AG10803 (cell line): ENCODE results near the gene STPG1.

Experiments
- DNase-seq: peaks from one replicate; pipeline ENCODE4 v3.0.0; 2010; ENCODE audit warnings: low read depth
- H3K4me3 ChIP-seq: 2 replicates; pipeline ENCODE4 v1.5.1; 2011; ENCODE audit warnings: mild to moderate bottlenecking, low read length, control low read depth
- CTCF ChIP-seq: conservative IDR thresholded peaks from 2 replicates; pipeline ENCODE4 v1.5.1; 2011; ENCODE audit warnings: mild to moderate bottlenecking, low read length, control low read depth, inconsistent platforms

Gene STPG1

DNA sequence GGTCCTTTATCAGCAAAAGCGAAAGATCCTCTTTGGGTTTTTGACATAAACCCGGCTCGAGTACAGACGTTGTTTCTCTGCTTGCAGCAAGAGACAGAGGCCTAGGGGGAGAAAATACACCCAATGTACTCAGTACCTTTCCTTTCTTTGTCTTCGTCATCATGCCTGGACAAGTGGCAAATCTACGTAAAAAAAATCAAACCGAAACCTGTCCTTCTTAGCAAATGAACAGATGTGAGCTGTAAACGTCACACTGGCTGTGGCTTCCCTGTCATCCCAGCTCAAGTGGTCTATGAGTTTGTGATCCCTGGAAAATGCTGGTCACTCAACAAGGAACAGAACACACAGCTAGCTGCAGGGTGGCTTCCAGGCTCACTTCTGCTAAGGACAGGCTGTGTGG lies 39.9 kb downstream of the STPG1 start:
- H3K4me3 ChIP-seq, result no peak overlapping the region
- no peak for TF ChIP-seq CTCF
- no peak for DNase-seq

DNA sequence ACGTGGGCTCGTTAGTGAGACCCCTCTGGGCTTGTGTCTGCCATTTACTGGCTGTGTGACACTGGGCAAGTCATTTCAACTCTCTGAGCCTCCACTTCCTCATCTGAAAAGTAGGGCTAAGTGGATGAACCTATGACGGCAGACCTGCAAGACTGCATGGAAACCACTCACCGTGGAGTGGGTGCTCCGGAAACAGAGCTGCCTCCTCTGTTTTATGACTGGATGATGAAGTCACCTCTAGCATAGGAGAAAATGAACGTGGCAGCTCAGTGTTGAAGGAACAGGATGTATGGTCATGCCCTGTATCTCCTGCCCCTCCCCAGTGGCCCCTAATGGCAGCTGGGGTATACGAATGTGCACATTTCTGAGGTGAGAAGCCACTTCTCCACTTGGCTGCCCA lies 40.5 kb downstream of the STPG1 start:
- no peak for TF ChIP-seq CTCF
- H3K4me3 ChIP-seq, result no peak overlapping the region
- no peak for DNase-seq

DNA sequence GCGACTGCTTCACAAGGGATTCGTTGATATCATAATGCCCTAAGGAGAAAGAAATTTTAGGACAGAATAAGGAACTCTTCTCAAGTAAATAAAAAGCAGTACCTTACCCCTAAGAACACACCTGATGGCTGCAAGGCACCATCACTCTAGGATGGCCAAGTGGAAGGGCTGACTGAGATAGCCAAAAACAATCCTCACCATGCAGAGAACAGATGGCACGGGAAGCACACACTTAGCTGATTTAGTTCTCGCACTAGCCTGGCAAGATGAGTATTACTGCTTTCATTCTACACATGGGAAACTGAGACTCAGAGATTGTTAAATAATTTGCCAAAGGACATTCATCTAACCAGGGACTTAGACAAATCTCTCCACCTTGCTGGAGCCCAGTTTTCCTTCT lies 43.8 kb downstream of the STPG1 start:
- no peak for DNase-seq
- no peak for TF ChIP-seq CTCF
- H3K4me3 ChIP-seq, result no peak overlapping the region

- no peak overlapping the region for H3K4me3 ChIP-seq
- TF ChIP-seq CTCF, result no peak
- DNase-seq, result peak; percentile 50
Measured at GRCh38 chr1:24369199-24369598, 44.4 kb downstream of the STPG1 start.

- no peak for TF ChIP-seq CTCF
- no peak overlapping the region for H3K4me3 ChIP-seq
- DNase-seq, result no peak
Measured at GRCh38 chr1:24366707-24367106, 46.9 kb downstream of the STPG1 start.

DNA sequence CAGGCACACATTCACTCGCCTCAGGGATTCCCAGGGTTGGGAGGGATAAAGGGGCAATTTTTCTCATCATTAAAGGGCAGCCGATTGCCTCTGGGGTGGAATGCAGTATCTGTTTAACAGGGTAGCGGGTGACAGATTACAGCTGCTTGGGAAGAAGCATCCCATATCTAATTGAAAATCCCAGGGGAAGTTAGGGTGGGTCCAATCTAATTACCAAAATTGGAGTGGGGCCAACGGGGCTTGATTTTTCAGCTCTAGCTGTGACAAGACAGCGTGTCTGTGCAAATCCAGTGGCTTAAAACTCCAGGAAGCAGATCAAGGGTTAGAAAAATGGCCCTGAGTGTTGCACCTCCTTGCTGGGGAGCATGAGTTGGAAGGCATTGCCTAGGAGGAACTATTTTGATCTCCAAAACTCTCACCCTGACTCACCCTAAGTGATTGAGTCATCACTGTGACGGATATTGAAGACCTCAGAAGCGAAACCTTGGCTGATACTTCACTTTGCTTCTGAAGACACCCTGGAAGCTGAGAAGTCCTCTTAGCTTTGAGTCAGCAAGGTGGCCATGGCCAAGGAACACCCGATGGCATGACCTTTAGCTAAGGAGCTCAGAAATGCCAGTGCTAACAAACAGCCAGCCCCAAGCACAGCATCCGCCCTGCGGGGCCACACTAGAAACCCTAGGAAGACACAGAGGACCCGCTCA lies 48.5 kb downstream of the STPG1 start:
- no peak for TF ChIP-seq CTCF
- DNase-seq, result peak; percentile 83
- H3K4me3 ChIP-seq, result no peak overlapping the region

DNA sequence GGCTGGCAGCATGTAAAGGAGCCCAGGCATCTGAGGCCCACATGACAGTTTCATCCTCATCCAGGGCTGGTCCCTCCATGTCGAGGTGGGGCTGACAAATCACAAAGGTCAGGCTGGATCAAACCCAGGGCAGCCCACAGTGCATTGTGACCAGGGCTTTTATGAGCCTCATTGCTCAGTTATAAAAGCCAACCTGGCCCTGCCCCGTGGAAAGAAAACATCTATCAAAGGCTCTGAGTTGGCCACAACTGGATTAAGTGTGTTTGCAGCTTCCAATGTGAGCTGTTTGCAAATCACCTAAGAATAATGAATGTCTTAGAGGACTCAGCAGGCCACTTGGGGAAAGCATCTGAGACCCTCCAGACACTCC lies 49.0 kb downstream of the STPG1 start:
- DNase-seq, result no peak
- H3K4me3 ChIP-seq, result no peak overlapping the region
- TF ChIP-seq CTCF, result no peak
